HG02885 (cell line): Measurements from ENCODE around the gene KCTD5.
"Not testable (repeated sequence)": the region's sequence is repeated elsewhere in the genome, so short reads cannot be mapped to it uniquely, and the experiment has no call there.

Experiments
- ATAC-seq: cut with Tn5 transposase; IDR thresholded peaks from one replicate; pipeline ENCODE4 v1.9.1; 2021; ENCODE audit warnings: mild to moderate bottlenecking; ENCODE audit not compliant: unreplicated experiment, poor library complexity

The KCTD5 gene

GRCh38 chr16:2692948-2693651 is 10.8 kb downstream of the KCTD5 start:
- ATAC-seq = no peak

- ATAC-seq = not testable (repeated sequence)
These were observed 14.4 kb downstream of the KCTD5 start for GRCh38 chr16:2696601-2697250.

GRCh38 chr16:2697401-2697948 is 15.2 kb downstream of the KCTD5 start:
- ATAC-seq = no peak

DNA sequence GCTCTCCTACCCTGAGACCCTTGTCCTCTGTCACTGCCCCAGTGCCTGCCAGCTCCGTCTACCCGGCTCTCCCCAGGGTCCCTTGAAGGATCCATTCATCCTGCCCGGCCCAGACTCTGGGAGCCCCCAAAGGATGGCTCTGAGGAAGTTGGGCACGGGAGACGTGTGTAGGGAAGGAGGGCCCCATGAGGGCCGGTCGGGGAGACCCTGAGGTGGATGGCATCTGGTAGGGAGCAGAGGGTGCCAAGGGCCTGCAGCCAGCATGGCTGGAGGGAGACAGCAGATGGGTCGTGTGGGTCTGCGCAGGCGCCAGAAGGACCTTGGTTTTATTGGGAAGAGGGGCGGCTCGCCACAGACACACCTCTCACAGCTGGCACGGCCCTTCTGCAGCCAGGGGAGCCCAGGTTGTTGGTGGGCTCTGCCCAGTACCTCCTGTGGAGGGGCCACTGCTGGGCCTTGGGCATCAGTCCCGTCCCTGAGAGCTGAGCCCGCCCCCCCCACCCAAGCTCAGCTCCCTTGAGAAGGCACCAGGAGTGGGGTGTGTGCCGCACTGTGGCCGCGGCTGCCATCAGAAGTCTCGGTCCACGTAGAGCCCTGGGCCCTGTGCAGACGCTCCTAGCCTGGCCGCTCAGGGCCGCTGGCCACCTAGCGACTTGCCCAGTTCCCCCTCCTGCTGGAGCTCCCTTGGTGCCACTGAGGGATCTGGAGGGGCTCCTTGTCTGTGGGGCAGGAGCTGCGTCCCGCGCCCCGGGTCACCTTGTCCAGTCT is 16.0 kb downstream of the KCTD5 start:
- no peak for ATAC-seq

DNA sequence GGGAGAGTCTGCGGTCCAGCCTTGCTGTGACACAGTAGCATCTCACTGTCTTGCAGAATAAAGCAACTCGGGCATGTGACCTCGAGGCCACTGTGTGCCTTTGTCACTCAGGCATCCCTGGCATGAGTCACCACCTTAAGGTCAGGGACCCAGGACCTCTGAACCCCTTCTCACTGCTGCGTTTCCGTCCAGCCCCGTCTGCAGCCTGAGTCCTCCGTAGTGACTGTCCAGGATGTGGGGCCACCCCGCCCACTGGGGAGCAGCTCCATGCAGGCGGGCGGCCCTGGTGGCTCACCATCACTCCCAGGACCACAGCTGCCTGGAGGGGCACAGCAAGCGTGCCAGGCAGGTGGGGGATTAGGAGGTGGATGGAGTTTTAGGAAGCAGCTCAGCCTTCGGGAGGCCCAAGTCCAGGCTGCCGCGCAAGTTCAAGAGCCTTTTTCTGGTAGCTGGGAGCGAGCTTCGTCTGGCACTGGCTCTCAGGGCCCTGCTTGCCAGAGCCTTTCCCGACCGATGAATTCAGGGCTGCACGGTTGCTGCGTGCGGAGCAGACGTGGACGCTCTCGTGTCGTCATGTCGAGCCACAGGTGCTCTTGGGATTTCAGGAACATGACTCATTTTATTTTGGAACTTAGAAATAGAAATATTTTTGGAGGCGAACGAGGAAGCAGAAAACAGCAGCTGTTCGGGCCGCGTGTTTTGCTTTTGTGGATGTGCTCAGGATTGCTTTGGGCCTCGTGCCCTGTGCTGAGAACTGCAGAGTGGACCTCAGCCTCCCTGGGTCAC is 16.8 kb downstream of the KCTD5 start:
- ATAC-seq = no peak

DNA sequence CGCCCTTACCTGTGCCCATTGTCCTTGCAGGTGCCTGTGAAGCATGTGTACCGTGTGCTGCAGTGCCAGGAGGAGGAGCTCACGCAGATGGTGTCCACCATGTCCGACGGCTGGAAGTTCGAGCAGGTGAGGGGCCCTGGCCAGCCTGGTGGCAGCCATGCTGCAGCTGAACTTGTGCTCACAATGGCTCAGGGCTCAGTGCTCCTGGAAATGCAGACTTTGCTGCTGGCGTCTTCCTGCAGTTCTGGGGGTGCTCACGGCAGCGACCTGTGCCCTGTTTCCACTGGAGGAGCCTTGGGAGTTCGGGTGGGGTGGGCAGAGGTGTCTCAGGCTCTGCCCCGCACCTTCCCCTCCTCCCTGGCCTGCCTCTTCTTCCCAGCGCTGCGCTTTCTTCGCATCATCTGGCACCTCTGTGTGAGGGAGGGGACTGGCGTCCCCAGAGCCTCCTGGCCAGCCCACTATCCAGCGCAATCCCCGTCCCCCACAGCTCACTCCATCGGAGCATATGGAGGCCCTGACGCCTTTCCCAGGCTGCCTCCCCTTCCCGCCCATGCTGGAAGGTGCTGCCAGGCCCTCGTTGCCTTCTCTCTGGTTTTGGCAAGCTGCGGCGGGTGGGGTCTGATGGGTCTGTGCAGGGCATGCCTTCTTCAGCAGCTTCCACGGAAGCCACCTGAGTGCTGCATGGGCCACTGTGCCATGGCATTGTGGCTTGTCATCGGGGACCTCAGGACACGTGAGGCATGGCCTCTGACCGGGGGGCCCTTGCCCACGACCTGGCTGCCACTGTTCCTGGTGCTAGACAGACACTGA is 17.7 kb downstream of the KCTD5 start:
- ATAC-seq = no peak

DNA sequence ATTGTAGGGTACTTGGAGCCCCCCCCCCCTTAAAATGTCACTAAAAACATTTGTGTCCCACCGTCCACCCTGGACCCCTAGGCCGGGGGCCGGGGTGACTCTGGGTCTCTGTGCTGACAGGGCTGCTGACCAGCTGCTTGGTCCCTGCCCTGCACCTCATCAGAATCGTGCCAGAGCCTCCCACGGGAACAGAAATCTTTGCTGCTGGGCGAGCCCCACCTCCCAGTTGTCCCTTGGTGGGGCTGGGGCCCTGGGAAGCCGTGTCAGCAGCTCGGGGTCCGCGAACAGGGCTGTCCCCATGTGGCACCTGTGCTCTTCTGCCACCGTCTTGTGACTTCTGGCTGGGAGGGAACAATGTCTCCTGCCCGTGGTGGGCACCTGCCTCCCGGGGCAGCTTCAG is 18.5 kb downstream of the KCTD5 start:
- no peak for ATAC-seq

GRCh38 chr16:2701272-2701671 is 18.9 kb downstream of the KCTD5 start:
- no peak for ATAC-seq

DNA sequence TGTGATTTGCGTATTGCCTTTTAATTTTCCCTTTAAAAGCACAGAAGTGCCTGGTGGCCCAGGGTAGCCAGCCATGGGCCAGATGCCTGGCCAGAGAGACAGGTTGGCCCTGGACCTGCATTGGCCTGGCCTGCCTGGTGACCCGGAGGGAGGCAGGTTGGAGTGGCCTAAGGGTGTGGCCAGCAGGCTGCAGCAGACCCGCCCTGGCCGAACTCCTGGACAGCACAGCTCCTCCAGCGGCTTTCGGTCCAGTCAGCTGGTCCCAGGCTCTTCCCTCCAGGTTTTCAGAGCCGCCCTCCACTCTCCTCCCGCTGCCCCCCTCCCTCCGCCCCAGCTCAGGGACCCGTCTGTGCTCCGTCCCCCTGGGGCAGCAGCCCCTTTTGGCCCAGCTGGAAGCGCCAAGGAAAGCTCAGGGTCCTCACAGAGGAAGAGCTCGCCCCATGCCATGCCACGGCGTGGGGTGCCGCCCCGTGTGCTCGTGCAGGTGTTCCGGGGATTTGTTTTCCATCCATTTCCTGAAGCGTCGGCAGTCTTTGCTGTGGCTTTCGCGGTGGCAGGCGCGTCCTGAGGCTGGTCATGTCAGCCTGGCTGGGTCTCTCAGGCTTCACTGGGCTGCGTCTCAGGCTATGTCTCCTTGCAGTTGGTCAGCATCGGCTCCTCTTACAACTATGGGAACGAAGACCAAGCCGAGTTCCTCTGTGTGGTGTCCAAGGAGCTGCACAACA is 19.6 kb downstream of the KCTD5 start:
- ATAC-seq = no peak

DNA sequence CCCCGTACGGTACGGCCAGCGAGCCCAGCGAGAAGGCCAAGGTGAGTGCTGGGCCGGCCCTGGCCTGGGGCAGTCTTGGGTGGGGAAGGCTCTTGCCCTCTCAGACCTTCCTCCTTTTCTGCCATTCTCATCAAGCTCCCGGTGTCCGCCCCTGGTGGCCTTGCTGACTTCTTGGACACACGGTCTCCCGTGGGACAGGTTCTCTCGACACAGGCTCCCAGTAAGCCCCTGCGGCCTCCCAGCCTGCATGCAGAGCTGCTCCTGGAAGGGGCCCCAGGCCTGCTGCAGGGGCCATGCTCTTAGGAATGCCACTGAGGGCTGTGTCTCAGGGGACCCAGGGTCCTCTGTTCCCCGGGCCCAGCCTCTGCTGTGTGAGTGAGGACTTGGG is 20.1 kb downstream of the KCTD5 start:
- ATAC-seq = no peak

DNA sequence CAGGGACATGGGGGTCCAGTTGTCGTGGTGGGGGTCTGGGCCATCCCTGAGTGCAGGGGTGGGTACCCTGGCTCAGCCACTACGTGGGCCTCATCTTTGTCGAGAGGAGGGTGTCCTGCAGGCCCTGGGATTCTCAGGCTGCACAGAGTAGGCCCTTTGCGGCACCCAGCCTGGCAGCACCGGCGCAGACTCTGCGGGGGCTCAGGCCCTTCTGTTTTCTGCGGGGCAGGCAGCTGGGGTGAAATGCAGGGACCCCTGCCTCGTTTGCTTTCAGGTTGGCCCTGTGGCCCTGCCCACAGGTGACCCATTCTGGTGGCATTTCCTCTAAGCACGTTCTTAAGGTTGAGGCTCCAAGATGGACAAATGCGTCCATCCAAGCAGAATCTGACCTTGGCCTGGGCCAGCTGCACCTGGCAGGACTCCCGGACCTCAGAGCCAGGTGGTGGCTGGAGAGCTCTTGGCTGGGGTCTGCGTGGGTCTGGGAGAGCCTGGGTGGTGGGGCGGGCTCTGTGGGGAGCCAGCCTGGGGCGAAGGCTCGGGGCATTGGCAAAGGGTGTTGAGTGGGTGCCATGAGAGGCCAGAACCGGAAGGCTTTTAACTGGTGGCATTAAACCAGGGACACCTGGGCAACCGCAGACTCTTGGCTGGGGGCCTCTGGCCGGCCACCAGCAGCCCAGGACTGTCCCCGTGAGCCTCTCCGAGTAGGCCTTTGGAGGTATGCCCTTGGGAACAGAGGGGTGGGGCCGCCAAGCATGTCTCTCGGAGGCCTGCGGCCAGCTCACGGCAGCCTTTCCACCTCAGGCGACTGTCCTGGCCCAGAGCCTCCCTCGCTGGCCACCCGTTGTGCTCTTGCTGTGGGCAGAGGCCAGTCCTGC is 20.8 kb downstream of the KCTD5 start:
- ATAC-seq = no peak

GRCh38 chr16:2704166-2704982 is 22.1 kb downstream of the KCTD5 start:
- ATAC-seq = no peak

DNA sequence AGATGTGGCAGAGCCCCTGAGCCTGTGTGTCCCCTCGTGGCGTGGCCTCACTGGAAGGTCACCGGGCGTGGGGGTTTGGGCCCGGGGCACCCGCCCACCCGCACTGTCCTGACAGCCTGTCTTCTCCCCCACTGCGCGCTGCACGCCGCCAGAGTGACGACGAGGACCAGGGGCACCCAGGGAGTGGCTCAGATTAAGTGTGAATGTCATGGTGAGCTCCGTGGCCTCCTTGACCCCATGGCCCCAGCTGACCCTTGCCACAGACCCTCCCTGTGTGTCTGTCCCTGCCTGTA is 22.6 kb downstream of the KCTD5 start:
- ATAC-seq = no peak

GRCh38 chr16:2705351-2705750 is 23.0 kb downstream of the KCTD5 start:
- ATAC-seq = no peak

- ATAC-seq = no peak
These were observed 23.8 kb downstream of the KCTD5 start for GRCh38 chr16:2706085-2706484.

GRCh38 chr16:2706611-2707311 is 24.4 kb downstream of the KCTD5 start:
- ATAC-seq = no peak
